PC-3 (cell line): ENCODE data around the gene TFDP2.

Source experiments
- EZH2 ChIP-seq: fragments of 300-600 bp; sonication (generic); IDR thresholded peaks from one replicate; pipeline ENCODE4 v1.6.1; 2017; ENCODE audit warnings: antibody characterized with exemption, mild to moderate bottlenecking, low read length; ENCODE audit not compliant: unreplicated experiment
- EZH2phosphoT487 ChIP-seq: fragments of 300-600 bp; sonication (generic); IDR thresholded peaks from 2 replicates; pipeline ENCODE4 v1.6.1; 2018; ENCODE audit warnings: mild to moderate bottlenecking, antibody characterized with exemption, low read length, borderline replicate concordance
- TF ChIP-seq, protein P1 (sequence below): fragments of 300-600 bp; sonication (generic); conservative IDR thresholded peaks from 2 replicates; pipeline ENCODE4 v1.5.1; 2017; ENCODE audit warnings: antibody characterized with exemption, low read depth, mild to moderate bottlenecking, low read length

DNA sequence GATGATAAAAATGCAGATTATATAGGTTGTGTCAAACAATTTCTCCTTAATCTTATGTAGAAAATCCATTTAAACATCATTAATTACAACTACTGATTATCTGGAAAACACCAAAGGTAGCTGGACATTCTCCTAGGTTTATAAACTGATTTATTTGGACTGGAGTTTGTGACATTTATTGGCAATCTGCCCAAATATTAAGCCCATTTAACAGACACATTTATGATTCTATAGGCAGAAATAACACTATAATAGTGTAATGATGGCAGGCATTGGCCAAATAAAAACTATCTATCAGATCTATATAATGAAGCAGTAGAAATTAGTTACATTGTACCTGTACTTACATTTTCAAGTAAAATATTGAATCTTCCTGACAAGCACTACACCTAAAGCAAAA, 117.8 kb downstream of the TFDP2 start:
- TF ChIP-seq, protein P1, sequence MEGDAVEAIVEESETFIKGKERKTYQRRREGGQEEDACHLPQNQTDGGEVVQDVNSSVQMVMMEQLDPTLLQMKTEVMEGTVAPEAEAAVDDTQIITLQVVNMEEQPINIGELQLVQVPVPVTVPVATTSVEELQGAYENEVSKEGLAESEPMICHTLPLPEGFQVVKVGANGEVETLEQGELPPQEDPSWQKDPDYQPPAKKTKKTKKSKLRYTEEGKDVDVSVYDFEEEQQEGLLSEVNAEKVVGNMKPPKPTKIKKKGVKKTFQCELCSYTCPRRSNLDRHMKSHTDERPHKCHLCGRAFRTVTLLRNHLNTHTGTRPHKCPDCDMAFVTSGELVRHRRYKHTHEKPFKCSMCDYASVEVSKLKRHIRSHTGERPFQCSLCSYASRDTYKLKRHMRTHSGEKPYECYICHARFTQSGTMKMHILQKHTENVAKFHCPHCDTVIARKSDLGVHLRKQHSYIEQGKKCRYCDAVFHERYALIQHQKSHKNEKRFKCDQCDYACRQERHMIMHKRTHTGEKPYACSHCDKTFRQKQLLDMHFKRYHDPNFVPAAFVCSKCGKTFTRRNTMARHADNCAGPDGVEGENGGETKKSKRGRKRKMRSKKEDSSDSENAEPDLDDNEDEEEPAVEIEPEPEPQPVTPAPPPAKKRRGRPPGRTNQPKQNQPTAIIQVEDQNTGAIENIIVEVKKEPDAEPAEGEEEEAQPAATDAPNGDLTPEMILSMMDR = no peak
- TF ChIP-seq EZH2 (no peak), EZH2phosphoT487 (no peak)
